Prostate gland (tissue), 2 donors: Measurements from ENCODE around the gene HLA-DRA. TPM values are rescaled to one million over a fixed set of nuclear protein-coding genes. Genes with fewer than 3 reads are reported as not detected.
"Not testable (repeated sequence)": the region's sequence is repeated elsewhere in the genome, so short reads cannot be mapped to it uniquely, and the experiment has no call there.

ENCODE experiments used
- DNase-seq: peaks from one replicate; pipeline ENCODE4 v3.0.0-alpha.2; 2019; ENCODE audit warnings: low spot score
- H3K27ac ChIP-seq, 2 donors: fragments of 200-600 bp; sonication (generic); 2 replicates each; pipeline ENCODE4 v1.5.1; 2017 to 2019
- H3K27me3 ChIP-seq: fragments of 200-600 bp; sonication (generic); replicated peaks from 2 replicates; pipeline ENCODE4 v1.5.1; 2019; ENCODE audit not compliant: insufficient read depth
- H3K36me3 ChIP-seq, 2 donors: fragments of 200-600 bp; sonication (generic); 1 replicate in 1 of 2; 2 replicates in 1 of 2; pipeline versions ENCODE4 v1.5.1 to v1.8.1; 2017 to 2019
- H3K4me1 ChIP-seq: fragments of 200-600 bp; sonication (generic); replicated peaks from 2 replicates; pipeline ENCODE4 v1.5.1; 2019
- H3K4me3 ChIP-seq, 2 donors: fragments of 200-600 bp; sonication (generic); 2 replicates each; pipeline ENCODE4 v1.5.1; 2017 to 2019
- H3K9me3 ChIP-seq: fragments of 200-600 bp; sonication (generic); 2 replicates; pipeline ENCODE4 v1.5.1; 2017
- CTCF ChIP-seq, 4 experiments: fragments of 200-600 bp in 2 of 4; fragments of 450-650 bp in 2 of 4; sonication (generic) in 2 of 4; IDR thresholded peaks; 1 replicate in 3 of 4; 2 replicates in 1 of 4; pipeline ENCODE4 v1.5.1; 2016 to 2019; ENCODE audit warnings: antibody characterized with exemption in 4 of 4, mild to moderate bottlenecking in 2 of 4, moderate library complexity in 2 of 4
- POLR2A ChIP-seq: fragments of 450-650 bp; IDR thresholded peaks from one replicate; pipeline ENCODE4 v1.6.1; 2016; ENCODE audit warnings: antibody characterized with exemption, mild to moderate bottlenecking
- POLR2AphosphoS5 ChIP-seq: sonication (generic); formaldehyde crosslinking; IDR thresholded peaks from one replicate; pipeline ENCODE4 v1.6.1; 2017; ENCODE audit warnings: antibody characterized with exemption
- WGBS: methylation state at CpG from one replicate; pipeline ENCODE4 v1.1.5; 2018; 5-methylcytosine and 5-hydroxymethylcytosine counted together
- intact Hi-C: fragments of 100-400 bp; cut with DNase I; formaldehyde crosslinking; loops from one replicate; pipeline ENCODE4 v1.14.2; 2022
- total RNA-seq, 2 donors: library from RNA; depleted of rRNA; stranded (reverse); fragments of >200 nt; gene quantifications; one replicate each; pipeline ENCODE4 v1.1.0, GENCODE V29; 2016

HLA-DRA gene
- total RNA-seq, 2 donors from 2014 or later = 116 to 145 TPM

GRCh38 chr6:32462609-32463008 is 22.9 kb downstream of the HLA-DRA start:
- 41% methylated on average over 3 of the region's 3 CpGs for WGBS
- H3K4me1 ChIP-seq = no peaks in the 10 kb centered on the region
- H3K27ac ChIP-seq = no peak overlapping the region
- intact Hi-C loops = no loop called here
- TF ChIP-seq CTCF (IDR thresholded peaks at IDR 0.05) (no peak), POLR2AphosphoS5 (no peak), POLR2A (no peak)
- no peaks in the 10 kb centered on the region for H3K9me3 ChIP-seq
- H3K36me3 ChIP-seq = no peaks in the 10 kb centered on the region
- no peaks in the 10 kb centered on the region for H3K27me3 ChIP-seq
- no peak for DNase-seq
- H3K4me3 ChIP-seq = no peak overlapping the region

GRCh38 chr6:32467743-32468503 is 28.2 kb downstream of the HLA-DRA start:
- intact Hi-C loops, H3K4me1 ChIP-seq, H3K36me3 ChIP-seq, DNase-seq, H3K4me3 ChIP-seq, H3K27ac ChIP-seq, H3K9me3 ChIP-seq, H3K27me3 ChIP-seq: not testable (repeated sequence)
- 76% methylated on average over 5 of the region's 5 CpGs for WGBS

- Histone ChIP-seq H3K27me3 (no peaks in the 10 kb centered on the region), H3K4me3 (no peak overlapping the region), H3K36me3 (no peaks in the 10 kb centered on the region), H3K9me3 (no peaks in the 10 kb centered on the region), H3K4me1 (no peaks in the 10 kb centered on the region), H3K27ac (no peak overlapping the region)
- intact Hi-C loops = no loop called here
- no peak for TF ChIP-seq POLR2AphosphoS5
- no peak for TF ChIP-seq CTCF (IDR thresholded peaks at IDR 0.05)
- no peak for TF ChIP-seq POLR2A
- no peak for DNase-seq
- whole genome bisulfite sequencing = 67% methylated on average over 5 of the region's 5 CpGs
These were observed 33.2 kb downstream of the HLA-DRA start for GRCh38 chr6:32472781-32473375.

GRCh38 chr6:32473376-32474348 is 34.0 kb downstream of the HLA-DRA start:
- intact Hi-C loops, H3K9me3 ChIP-seq, H3K4me1 ChIP-seq, H3K27ac ChIP-seq, H3K27me3 ChIP-seq, H3K4me3 ChIP-seq, DNase-seq, H3K36me3 ChIP-seq: not testable (repeated sequence)
- 57% methylated on average over 10 of the region's 10 CpGs for WGBS

GRCh38 chr6:32475392-32476206 is 35.9 kb downstream of the HLA-DRA start:
- H3K4me1 ChIP-seq = no peaks in the 10 kb centered on the region
- H3K27me3 ChIP-seq = no peaks in the 10 kb centered on the region
- no peak overlapping the region for H3K4me3 ChIP-seq
- H3K36me3 ChIP-seq = no peaks in the 10 kb centered on the region
- H3K9me3 ChIP-seq = no peaks in the 10 kb centered on the region
- WGBS = 81% methylated on average over 13 of the region's 13 CpGs
- H3K27ac ChIP-seq = no peak overlapping the region
- intact Hi-C loops = no loop called here
- TF ChIP-seq POLR2AphosphoS5 (no peak), CTCF (IDR thresholded peaks at IDR 0.05) (no peak), POLR2A (no peak)
- DNase-seq = no peak
